ENCODE results near the gene FCHSD2. TPM values are rescaled to one million over a fixed set of nuclear protein-coding genes. Genes with fewer than 3 reads are reported as not detected.

Gene FCHSD2
- polyA plus RNA-seq, 3 donors: 14.5 to 43.5 (median 16.6) TPM

GRCh38 chr11:72869831-72870230 is 272.3 kb downstream of the FCHSD2 start:
- Histone ChIP-seq H3K4me2 (replicated peaks; ENCODE audit: extremely low read depth, low read length, poor library complexity, severe bottlenecking) (no peak overlapping the region), H3K9me3 (replicated peaks in 1 of 2; ENCODE audit: control insufficient read depth in 1 of 2, insufficient read depth in 1 of 2, low read length in 2 of 2) (no peaks in the 10 kb centered on the region), H3K27ac (ENCODE audit: low read depth in 1 of 2, low read length in 2 of 2) (no peak overlapping the region), H4K20me1 (ENCODE audit: insufficient read depth, low read length) (peaks cover 12% of the 10 kb centered on the region), H3K9ac (ENCODE audit: insufficient read depth, low read length, poor library complexity, severe bottlenecking) (no peak overlapping the region), H2AFZ (ENCODE audit: insufficient read depth, low read depth, low read length, poor library complexity, severe bottlenecking) (no peak overlapping the region), H3K27me3 (ENCODE audit: control insufficient read depth in 2 of 2, insufficient read depth in 2 of 2, low read length in 2 of 2) (no peaks in the 10 kb centered on the region), H3K4me3 (replicated peaks in 1 of 3; ENCODE audit: low read depth in 2 of 3, low read length in 3 of 3) (no peak overlapping the region), H3K79me2 (ENCODE audit: insufficient read depth, low read length) (peaks cover 4% of the 10 kb centered on the region), H3K36me3 (replicated peaks in 1 of 2; ENCODE audit: control insufficient read depth in 1 of 2, insufficient read depth in 2 of 2, low read length in 2 of 2) (peaks cover 33 to 89% of the 10 kb centered on the region in 2 donors), H3K4me1 (ENCODE audit: control insufficient read depth in 1 of 2, insufficient read depth in 2 of 2, low read length in 2 of 2) (no peaks in the 10 kb centered on the region)
- no peak for TF ChIP-seq CTCF (IDR thresholded peaks at IDR 0.05)
- Mint-ChIP-seq H3K4me1 (peaks cover 2% of the 10 kb centered on the region), H3K27me3 (ENCODE audit: low read depth in 3 of 3) (peaks cover 0 to 3% (median 2%) of the 10 kb centered on the region in 3 donors), H3K9me3 (peaks cover 0 to 4% (median 0%) of the 10 kb centered on the region in 7 donors), H3K4me3 (no peak overlapping the region), H3K27ac (peak overlapping the region in 1 of 7 donors; percentile 56), H3K36me3 (peaks cover 62 to 70% of the 10 kb centered on the region in 2 donors)
- WGBS (ENCODE audit: insufficient coverage): 67% methylated on average over 3 of the region's 4 CpGs
- no peak for DNase-seq
- intact Hi-C loops (cut with micrococcal nuclease): no loop called here

GRCh38 chr11:72867970-72868369 is 274.1 kb downstream of the FCHSD2 start:
- Mint-ChIP-seq H3K27ac (peak overlapping the region in 2 of 7 donors; percentile 1 to 16), H3K4me1 (peaks cover 5% of the 10 kb centered on the region), H3K27me3 (ENCODE audit: low read depth in 3 of 3) (peaks cover 0 to 3% (median 2%) of the 10 kb centered on the region in 3 donors), H3K36me3 (peaks cover 60 to 71% of the 10 kb centered on the region in 2 donors), H3K4me3 (no peak overlapping the region), H3K9me3 (peaks cover 0 to 4% (median 0%) of the 10 kb centered on the region in 7 donors)
- H3K36me3 ChIP-seq (replicated peaks in 1 of 2; ENCODE audit: control insufficient read depth in 1 of 2, insufficient read depth in 2 of 2, low read length in 2 of 2): peaks cover 34 to 88% of the 10 kb centered on the region in 2 donors
- intact Hi-C loops (cut with micrococcal nuclease): no loop called here
- WGBS (ENCODE audit: insufficient coverage): 100% methylated on average over 3 of the region's 5 CpGs
- no peak for DNase-seq
- no peak overlapping the region for H3K4me2 ChIP-seq (replicated peaks; ENCODE audit: extremely low read depth, low read length, poor library complexity, severe bottlenecking)
- H3K27ac ChIP-seq (ENCODE audit: low read depth in 1 of 2, low read length in 2 of 2): no peak overlapping the region
- H2AFZ ChIP-seq (ENCODE audit: insufficient read depth, low read depth, low read length, poor library complexity, severe bottlenecking): no peak overlapping the region
- no peaks in the 10 kb centered on the region for H3K4me1 ChIP-seq (ENCODE audit: control insufficient read depth in 1 of 2, insufficient read depth in 2 of 2, low read length in 2 of 2)
- peaks cover 4% of the 10 kb centered on the region for H3K79me2 ChIP-seq (ENCODE audit: insufficient read depth, low read length)
- no peak for TF ChIP-seq CTCF (IDR thresholded peaks at IDR 0.05)
- peaks cover 20% of the 10 kb centered on the region for H4K20me1 ChIP-seq (ENCODE audit: insufficient read depth, low read length)
- H3K4me3 ChIP-seq (replicated peaks in 1 of 3; ENCODE audit: low read depth in 2 of 3, low read length in 3 of 3): no peak overlapping the region
- no peaks in the 10 kb centered on the region for H3K27me3 ChIP-seq (ENCODE audit: control insufficient read depth in 2 of 2, insufficient read depth in 2 of 2, low read length in 2 of 2)
- H3K9me3 ChIP-seq (replicated peaks in 1 of 2; ENCODE audit: control insufficient read depth in 1 of 2, insufficient read depth in 1 of 2, low read length in 2 of 2): no peaks in the 10 kb centered on the region
- H3K9ac ChIP-seq (ENCODE audit: insufficient read depth, low read length, poor library complexity, severe bottlenecking): no peak overlapping the region

Data from CD14-positive monocyte (primary cell).